MM.1S (cell line): Measurements from ENCODE around the gene GFPT2.

Experiments used
- DNase-seq: peaks from one replicate; pipeline ENCODE4 v3.0.0-alpha.2; 2015
- H2AFZ ChIP-seq: fragments of 300-600 bp; sonication (generic); 2 replicates; pipeline ENCODE4 v1.6.0; 2016; ENCODE audit warnings: antibody characterized with exemption, low read length
- H3F3A ChIP-seq: fragments of 300-600 bp; sonication (generic); 2 replicates; pipeline ENCODE4 v1.6.1; 2016; ENCODE audit warnings: mild to moderate bottlenecking, antibody characterized with exemption, low read length, moderate library complexity, mixed read lengths; ENCODE audit not compliant: insufficient read depth
- H3K27ac ChIP-seq: fragments of 300-600 bp; sonication (generic); 2 replicates; pipeline ENCODE4 v1.5.1; 2016; ENCODE audit warnings: mild to moderate bottlenecking, low read length
- H3K27me3 ChIP-seq: fragments of 300-600 bp; sonication (generic); replicated peaks from 2 replicates; pipeline ENCODE4 v1.6.0; 2016; ENCODE audit warnings: low read length; ENCODE audit not compliant: insufficient read depth
- H3K36me3 ChIP-seq: fragments of 300-600 bp; sonication (generic); replicated peaks from 2 replicates; pipeline ENCODE4 v1.6.1; 2016; ENCODE audit warnings: mild to moderate bottlenecking, low read length, mixed read lengths; ENCODE audit not compliant: insufficient read depth
- H3K4me1 ChIP-seq: fragments of 300-600 bp; sonication (generic); 2 replicates; pipeline ENCODE4 v1.6.1; 2016; ENCODE audit warnings: low read length, mixed read lengths
- H3K4me2 ChIP-seq: fragments of 300-600 bp; sonication (generic); 2 replicates; pipeline ENCODE4 v1.6.0; 2016; ENCODE audit warnings: low read depth, low read length
- H3K4me3 ChIP-seq: fragments of 300-600 bp; sonication (generic); 2 replicates; pipeline ENCODE4 v1.5.1; 2016; ENCODE audit warnings: low read length, mixed read lengths
- H3K79me2 ChIP-seq: fragments of 300-600 bp; sonication (generic); 2 replicates; pipeline ENCODE4 v1.6.1; 2016; ENCODE audit warnings: mixed run types, low read length, mixed read lengths
- H3K9ac ChIP-seq: fragments of 300-600 bp; sonication (generic); 2 replicates; pipeline ENCODE4 v1.6.1; 2016; ENCODE audit warnings: low read length, mixed read lengths
- H3K9me2 ChIP-seq: fragments of 300-600 bp; sonication (generic); replicated peaks from 2 replicates; pipeline ENCODE4 v1.6.1; 2016; ENCODE audit warnings: mild to moderate bottlenecking, low read length, mixed read lengths; ENCODE audit not compliant: insufficient read depth
- H3K9me3 ChIP-seq: fragments of 300-600 bp; sonication (generic); replicated peaks from 2 replicates; pipeline ENCODE4 v1.6.1; 2016; ENCODE audit warnings: mild to moderate bottlenecking, low read length, mixed read lengths; ENCODE audit not compliant: insufficient read depth
- H4K20me1 ChIP-seq: fragments of 300-600 bp; sonication (generic); 2 replicates; pipeline ENCODE4 v1.6.1; 2016; ENCODE audit warnings: mild to moderate bottlenecking, low read length, moderate library complexity, mixed read lengths; ENCODE audit not compliant: insufficient read depth
- CTCF ChIP-seq: fragments of 300-600 bp; sonication (generic); IDR thresholded peaks from 2 replicates; pipeline ENCODE4 v1.5.1; 2016; ENCODE audit warnings: antibody characterized with exemption, low read length, mixed read lengths
- EZH2 ChIP-seq: fragments of 300-600 bp; sonication (generic); optimal IDR thresholded peaks from 2 replicates; pipeline ENCODE3; 2017; ENCODE audit warnings: low read depth, mild to moderate bottlenecking, antibody characterized with exemption, low read length, mixed read lengths
- EZH2phosphoT487 ChIP-seq: fragments of 300-600 bp; sonication (generic); IDR thresholded peaks from 2 replicates; pipeline ENCODE4 v1.6.1; 2018; ENCODE audit warnings: antibody characterized with exemption, low read length

Gene GFPT2

GRCh38 chr5:180311216-180311615 is 41.9 kb downstream of the GFPT2 start:
- no peaks in the 10 kb centered on the region for H3K9me3 ChIP-seq
- no peaks in the 10 kb centered on the region for H4K20me1 ChIP-seq
- TF ChIP-seq EZH2: no peak
- no peak overlapping the region for H3K4me3 ChIP-seq
- H3K79me2 ChIP-seq: no peaks in the 10 kb centered on the region
- H3F3A ChIP-seq: no peaks in the 10 kb centered on the region
- H3K36me3 ChIP-seq: no peaks in the 10 kb centered on the region
- no peak overlapping the region for H3K4me2 ChIP-seq
- H3K27ac ChIP-seq: no peak overlapping the region
- no peak overlapping the region for H2AFZ ChIP-seq
- no peaks in the 10 kb centered on the region for H3K9me2 ChIP-seq
- DNase-seq: no peak
- H3K27me3 ChIP-seq: peaks cover 40% of the 10 kb centered on the region
- no peaks in the 10 kb centered on the region for H3K4me1 ChIP-seq
- H3K9ac ChIP-seq: no peak overlapping the region

- Histone ChIP-seq H3K27me3 (peaks cover 53% of the 10 kb centered on the region), H3K27ac (no peak overlapping the region), H3K9ac (no peak overlapping the region), H3K9me3 (no peaks in the 10 kb centered on the region), H3K4me1 (no peaks in the 10 kb centered on the region), H3K36me3 (no peaks in the 10 kb centered on the region), H3K4me2 (no peak overlapping the region), H4K20me1 (no peaks in the 10 kb centered on the region), H3K9me2 (no peaks in the 10 kb centered on the region), H2AFZ (no peak overlapping the region), H3K4me3 (no peak overlapping the region), H3K79me2 (no peaks in the 10 kb centered on the region), H3F3A (no peaks in the 10 kb centered on the region)
- TF ChIP-seq CTCF (no peak), EZH2phosphoT487 (no peak)
- DNase-seq: no peak
Observed at GRCh38 chr5:180306796-180307195, 46.3 kb downstream of the GFPT2 start.

- no peaks in the 10 kb centered on the region for H3K79me2 ChIP-seq
- H3F3A ChIP-seq: no peaks in the 10 kb centered on the region
- H3K9ac ChIP-seq: no peak overlapping the region
- H3K27me3 ChIP-seq: peaks cover 58% of the 10 kb centered on the region
- H3K4me3 ChIP-seq: no peak overlapping the region
- H3K36me3 ChIP-seq: no peaks in the 10 kb centered on the region
- no peak overlapping the region for H3K27ac ChIP-seq
- no peaks in the 10 kb centered on the region for H3K4me1 ChIP-seq
- no peak overlapping the region for H3K4me2 ChIP-seq
- H4K20me1 ChIP-seq: no peaks in the 10 kb centered on the region
- H2AFZ ChIP-seq: no peak overlapping the region
- no peaks in the 10 kb centered on the region for H3K9me2 ChIP-seq
- no peak for DNase-seq
- TF ChIP-seq EZH2phosphoT487 (no peak), CTCF (no peak)
- no peaks in the 10 kb centered on the region for H3K9me3 ChIP-seq
Observed at GRCh38 chr5:180305481-180305880, 47.7 kb downstream of the GFPT2 start.

GRCh38 chr5:180304431-180305375 is 48.4 kb downstream of the GFPT2 start:
- Histone ChIP-seq H3K27me3 (peaks cover 61% of the 10 kb centered on the region), H3K79me2 (no peaks in the 10 kb centered on the region), H3F3A (no peaks in the 10 kb centered on the region), H2AFZ (no peak overlapping the region), H4K20me1 (no peaks in the 10 kb centered on the region), H3K4me3 (no peak overlapping the region), H3K27ac (no peak overlapping the region), H3K4me1 (no peaks in the 10 kb centered on the region), H3K36me3 (no peaks in the 10 kb centered on the region), H3K4me2 (no peak overlapping the region), H3K9me2 (no peaks in the 10 kb centered on the region), H3K9me3 (no peaks in the 10 kb centered on the region), H3K9ac (no peak overlapping the region)
- TF ChIP-seq EZH2phosphoT487 (no peak), CTCF (no peak), EZH2 (no peak)
- no peak for DNase-seq
